ENCODE measurements around the gene KL. TPM values are rescaled to one million over a fixed set of nuclear protein-coding genes. Genes with fewer than 3 reads are reported as not detected.

Gene KL
- total RNA-seq, 1 experiment from 2014 or later = 0.28 TPM

DNA sequence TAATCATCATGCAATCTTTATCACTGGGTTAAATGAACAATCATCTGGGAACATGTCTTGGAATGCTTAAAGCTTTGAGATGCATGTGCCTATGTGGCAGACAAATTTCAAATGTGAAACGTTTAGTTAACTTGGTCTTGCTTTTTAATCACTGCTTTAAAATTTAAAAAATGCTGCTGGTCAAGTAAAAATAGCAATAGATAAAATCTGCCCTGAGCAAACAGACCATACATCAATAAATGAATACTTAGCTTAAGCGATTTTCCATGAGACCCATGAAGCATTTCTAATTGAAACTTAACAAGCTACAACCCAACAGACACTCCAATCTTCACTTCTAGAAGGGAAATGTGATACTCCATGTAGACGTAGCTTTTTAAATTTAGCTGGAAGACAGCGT is 1.9 kb upstream of the KL start:
- intact Hi-C loops (cut with micrococcal nuclease; ENCODE audit: unreplicated experiment) = no loop called here

DNA sequence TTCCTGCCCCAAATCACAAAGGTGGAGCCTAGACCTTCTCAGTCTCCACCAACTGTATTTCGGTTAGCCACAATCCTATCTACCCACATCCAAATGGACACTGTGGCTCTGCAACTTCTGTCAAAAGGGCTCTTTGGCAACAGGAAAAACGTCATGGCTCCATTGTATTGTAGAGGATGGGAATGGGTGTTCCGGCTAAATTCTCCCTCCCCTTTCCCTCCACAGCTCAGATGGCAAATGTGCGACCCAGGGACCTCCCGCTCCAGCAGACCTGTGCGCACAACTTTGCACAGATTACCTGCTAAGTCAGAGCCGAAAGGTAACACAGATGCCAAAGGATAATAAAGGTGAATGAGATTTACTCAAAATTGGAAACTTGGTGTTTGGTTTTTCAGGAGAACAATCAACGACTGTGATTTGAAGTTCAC is 968 bp upstream of the KL start:
- H3K9me3 ChIP-seq (ENCODE audit: control insufficient read depth, insufficient read depth, low read depth, low read length) = no peaks in the 10 kb centered on the region
- no TSS peak for BruUV-seq (replicated peaks)
- no peak overlapping the region for H3K4me3 ChIP-seq (ENCODE audit: low read depth in 2 of 2, low read length in 2 of 2)
- intact Hi-C loops (cut with micrococcal nuclease; ENCODE audit: unreplicated experiment) = no loop called here
- DNase-seq (ENCODE audit: low read depth, low spot score) = no peak
- no peak overlapping the region for H3K27ac ChIP-seq (ENCODE audit: low read length)
- ATAC-seq = no peak
- in situ Hi-C loops (cut with HindIII; ENCODE audit: low pct_unique_long_range_greater_than_20kb, low sequenced_read_pairs) = no loop called here
- no peaks in the 10 kb centered on the region for H3K4me1 ChIP-seq (ENCODE audit: control insufficient read depth, insufficient read depth, low read length)
- ChIA-PET POLR2A (no interaction called here), CTCF (no interaction called here)
- no peaks in the 10 kb centered on the region; the same call in 1 of the 2 replicates for H3K27me3 ChIP-seq (ENCODE audit: control insufficient read depth, insufficient read depth, low read length)
- H3K36me3 ChIP-seq (ENCODE audit: control insufficient read depth, insufficient read depth, low read length) = no peaks in the 10 kb centered on the region
- TF ChIP-seq, protein P1, sequence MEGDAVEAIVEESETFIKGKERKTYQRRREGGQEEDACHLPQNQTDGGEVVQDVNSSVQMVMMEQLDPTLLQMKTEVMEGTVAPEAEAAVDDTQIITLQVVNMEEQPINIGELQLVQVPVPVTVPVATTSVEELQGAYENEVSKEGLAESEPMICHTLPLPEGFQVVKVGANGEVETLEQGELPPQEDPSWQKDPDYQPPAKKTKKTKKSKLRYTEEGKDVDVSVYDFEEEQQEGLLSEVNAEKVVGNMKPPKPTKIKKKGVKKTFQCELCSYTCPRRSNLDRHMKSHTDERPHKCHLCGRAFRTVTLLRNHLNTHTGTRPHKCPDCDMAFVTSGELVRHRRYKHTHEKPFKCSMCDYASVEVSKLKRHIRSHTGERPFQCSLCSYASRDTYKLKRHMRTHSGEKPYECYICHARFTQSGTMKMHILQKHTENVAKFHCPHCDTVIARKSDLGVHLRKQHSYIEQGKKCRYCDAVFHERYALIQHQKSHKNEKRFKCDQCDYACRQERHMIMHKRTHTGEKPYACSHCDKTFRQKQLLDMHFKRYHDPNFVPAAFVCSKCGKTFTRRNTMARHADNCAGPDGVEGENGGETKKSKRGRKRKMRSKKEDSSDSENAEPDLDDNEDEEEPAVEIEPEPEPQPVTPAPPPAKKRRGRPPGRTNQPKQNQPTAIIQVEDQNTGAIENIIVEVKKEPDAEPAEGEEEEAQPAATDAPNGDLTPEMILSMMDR (IDR thresholded peaks at IDR 0.05) = no peak
- TF ChIP-seq REST (IDR thresholded peaks at IDR 0.05; ENCODE audit: insufficient read depth in 1 of 2, low read depth in 2 of 2, low read length in 1 of 2) (no peak), SIN3A (IDR thresholded peaks at IDR 0.05; ENCODE audit: borderline replicate concordance, insufficient read depth, low read depth, low read length) (no peak)

More for the DNA sequence above, 1.9 kb upstream of the KL start:
- Histone ChIP-seq H3K27ac (ENCODE audit: low read length) (no peak overlapping the region), H3K27me3 (ENCODE audit: control insufficient read depth, insufficient read depth, low read length) (no peaks in the 10 kb centered on the region; the same call in 1 of the 2 replicates), H3K36me3 (ENCODE audit: control insufficient read depth, insufficient read depth, low read length) (no peaks in the 10 kb centered on the region), H3K9me3 (ENCODE audit: control insufficient read depth, insufficient read depth, low read depth, low read length) (no peaks in the 10 kb centered on the region), H3K4me3 (ENCODE audit: low read depth in 2 of 2, low read length in 2 of 2) (no peak overlapping the region), H3K4me1 (ENCODE audit: control insufficient read depth, insufficient read depth, low read length) (no peaks in the 10 kb centered on the region)
- TF ChIP-seq TCF7L2 (IDR thresholded peaks at IDR 0.05; ENCODE audit: low read depth, low read length) (no peak), SIN3A (IDR thresholded peaks at IDR 0.05; ENCODE audit: borderline replicate concordance, insufficient read depth, low read depth, low read length) (no peak), REST (IDR thresholded peaks at IDR 0.05; ENCODE audit: insufficient read depth in 1 of 2, low read depth in 2 of 2, low read length in 1 of 2) (no peak), POLR2AphosphoS5 (IDR thresholded peaks at IDR 0.05; ENCODE audit: low read depth, low read length) (no peak)
- TF ChIP-seq, protein P1 (IDR thresholded peaks at IDR 0.05) = no peak
- ATAC-seq (no peak), DNase-seq (ENCODE audit: low read depth, low spot score) (no peak)
- in situ Hi-C loops (cut with HindIII; ENCODE audit: low pct_unique_long_range_greater_than_20kb, low sequenced_read_pairs) = no loop called here
- POLR2A ChIA-PET = no interaction called here
- BruUV-seq (replicated peaks) = no TSS peak
- CTCF ChIA-PET = no interaction called here

All from Panc1 (cell line).